ENCODE results near the gene SKA2. TPM values are rescaled to one million over a fixed set of nuclear protein-coding genes. Genes with fewer than 3 reads are reported as not detected.
"Not testable (repeated sequence)": the region's sequence is repeated elsewhere in the genome, so short reads cannot be mapped to it uniquely, and the experiment has no call there.

SKA2 gene
- total RNA-seq, 4 donors from 2014 or later: 11.7 to 57.5 (median 39.7) TPM

DNA sequence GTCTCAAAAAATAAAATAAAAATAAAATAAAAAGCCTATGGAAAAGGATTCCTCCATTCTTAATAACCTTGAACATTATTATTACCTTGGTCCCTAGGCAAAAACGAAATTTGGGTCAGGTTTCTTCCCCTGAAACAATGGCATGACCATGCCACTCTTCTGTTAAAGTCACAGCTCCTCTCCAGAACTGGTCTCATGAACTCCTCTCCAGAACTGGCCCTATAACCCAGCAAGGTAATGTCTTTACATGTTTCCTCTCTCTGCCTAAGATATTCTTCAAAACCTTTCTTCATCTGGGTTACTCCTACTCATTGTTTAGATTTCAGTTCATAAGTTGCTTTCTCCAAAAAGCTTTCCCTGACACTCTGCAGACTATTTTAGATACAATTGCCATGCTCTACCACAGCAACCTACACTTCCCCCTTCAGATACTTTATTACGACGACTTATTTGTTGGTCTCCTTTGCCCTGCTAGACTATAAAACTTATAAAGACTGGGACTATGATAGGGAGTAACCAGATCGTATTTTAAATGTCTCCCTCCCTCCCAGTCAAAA lies 61.8 kb downstream of the SKA2 start:
- H3K36me3 ChIP-seq: peaks cover 0 to 19% (median 9%) of the 10 kb centered on the region in 3 donors
- DNase-seq (ENCODE audit: low spot score in 2 of 2): no peak
- 37 to 41% methylated on average over 4 of the region's 4 CpGs for WGBS, 2 donors
- TF ChIP-seq POLR2A (IDR thresholded peaks at IDR 0.05) (no peak), EP300 (IDR thresholded peaks at IDR 0.05) (no peak)
- TF ChIP-seq, protein P1, sequence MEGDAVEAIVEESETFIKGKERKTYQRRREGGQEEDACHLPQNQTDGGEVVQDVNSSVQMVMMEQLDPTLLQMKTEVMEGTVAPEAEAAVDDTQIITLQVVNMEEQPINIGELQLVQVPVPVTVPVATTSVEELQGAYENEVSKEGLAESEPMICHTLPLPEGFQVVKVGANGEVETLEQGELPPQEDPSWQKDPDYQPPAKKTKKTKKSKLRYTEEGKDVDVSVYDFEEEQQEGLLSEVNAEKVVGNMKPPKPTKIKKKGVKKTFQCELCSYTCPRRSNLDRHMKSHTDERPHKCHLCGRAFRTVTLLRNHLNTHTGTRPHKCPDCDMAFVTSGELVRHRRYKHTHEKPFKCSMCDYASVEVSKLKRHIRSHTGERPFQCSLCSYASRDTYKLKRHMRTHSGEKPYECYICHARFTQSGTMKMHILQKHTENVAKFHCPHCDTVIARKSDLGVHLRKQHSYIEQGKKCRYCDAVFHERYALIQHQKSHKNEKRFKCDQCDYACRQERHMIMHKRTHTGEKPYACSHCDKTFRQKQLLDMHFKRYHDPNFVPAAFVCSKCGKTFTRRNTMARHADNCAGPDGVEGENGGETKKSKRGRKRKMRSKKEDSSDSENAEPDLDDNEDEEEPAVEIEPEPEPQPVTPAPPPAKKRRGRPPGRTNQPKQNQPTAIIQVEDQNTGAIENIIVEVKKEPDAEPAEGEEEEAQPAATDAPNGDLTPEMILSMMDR (IDR thresholded peaks at IDR 0.05): no peak
- no peaks in the 10 kb centered on the region for H3K27me3 ChIP-seq
- H3K4me3 ChIP-seq: no peak overlapping the region
- H3K4me1 ChIP-seq: peaks cover 0 to 19% (median 10%) of the 10 kb centered on the region in 4 donors
- H3K9me3 ChIP-seq: peaks cover 0 to 5% (median 0%) of the 10 kb centered on the region in 4 donors
- peak overlapping the region in 2 of 4 donors; percentile 48 to 72 for H3K27ac ChIP-seq

DNA sequence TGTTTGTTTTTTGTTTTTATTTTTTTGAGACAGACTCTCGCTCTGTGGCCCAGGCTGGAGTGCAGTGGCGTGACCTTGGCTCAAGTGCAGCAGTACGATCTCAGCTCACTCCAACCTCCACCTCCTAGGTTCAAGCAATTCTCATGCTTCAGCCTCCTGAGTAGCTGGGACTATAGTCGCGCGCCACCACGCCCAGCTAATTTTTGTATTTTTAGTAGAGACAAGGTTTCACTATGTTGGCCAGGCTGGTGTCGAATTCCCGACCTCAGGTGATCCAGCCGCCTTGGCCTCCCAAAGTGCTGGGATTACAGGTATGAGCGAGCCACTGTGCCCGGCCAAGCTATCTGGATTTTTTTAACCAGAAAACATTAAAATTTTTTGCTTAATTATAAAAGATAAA lies 64.4 kb downstream of the SKA2 start:
- H3K4me3 ChIP-seq; H3K27ac ChIP-seq; DNase-seq (ENCODE audit: low spot score in 2 of 2); H3K9me3 ChIP-seq; H3K27me3 ChIP-seq: not testable (repeated sequence)
- Histone ChIP-seq H3K4me1 (peaks cover 0 to 19% (median 10%) of the 10 kb centered on the region in 4 donors), H3K36me3 (peaks cover 0 to 31% (median 9%) of the 10 kb centered on the region in 3 donors)
- WGBS, 2 donors: 86 to 88% methylated on average over 12 of the region's 12 CpGs

DNA sequence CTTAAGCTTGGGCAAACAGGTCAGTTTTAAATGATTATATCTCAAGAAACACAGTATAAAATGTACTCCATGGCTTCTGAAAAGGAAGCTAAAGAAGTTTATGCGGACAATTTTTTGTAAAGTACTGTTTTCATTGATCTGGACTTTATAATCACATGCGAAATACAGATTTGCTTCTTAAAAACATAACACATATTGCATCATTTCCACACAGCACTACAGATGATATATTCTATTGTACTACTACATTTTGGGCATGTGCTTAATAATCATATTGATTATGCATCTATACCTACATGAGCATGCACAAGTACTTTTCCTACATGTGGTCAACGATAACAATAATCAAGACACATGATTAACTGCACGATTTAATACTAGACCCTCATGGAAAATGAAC lies 70.8 kb downstream of the SKA2 start:
- TF ChIP-seq EP300 (IDR thresholded peaks at IDR 0.05) (no peak), POLR2A (IDR thresholded peaks at IDR 0.05) (no peak)
- TF ChIP-seq, protein P1 (IDR thresholded peaks at IDR 0.05): no peak
- Histone ChIP-seq H3K4me3 (no peak overlapping the region), H3K36me3 (peaks cover 0 to 55% (median 4%) of the 10 kb centered on the region in 3 donors), H3K27me3 (no peaks in the 10 kb centered on the region), H3K4me1 (no peaks in the 10 kb centered on the region), H3K27ac (no peak overlapping the region), H3K9me3 (no peaks in the 10 kb centered on the region)
- no peak for DNase-seq (ENCODE audit: low spot score in 2 of 2)
- 95 to 97% methylated on average over 4 of the region's 4 CpGs for WGBS, 2 donors

DNA sequence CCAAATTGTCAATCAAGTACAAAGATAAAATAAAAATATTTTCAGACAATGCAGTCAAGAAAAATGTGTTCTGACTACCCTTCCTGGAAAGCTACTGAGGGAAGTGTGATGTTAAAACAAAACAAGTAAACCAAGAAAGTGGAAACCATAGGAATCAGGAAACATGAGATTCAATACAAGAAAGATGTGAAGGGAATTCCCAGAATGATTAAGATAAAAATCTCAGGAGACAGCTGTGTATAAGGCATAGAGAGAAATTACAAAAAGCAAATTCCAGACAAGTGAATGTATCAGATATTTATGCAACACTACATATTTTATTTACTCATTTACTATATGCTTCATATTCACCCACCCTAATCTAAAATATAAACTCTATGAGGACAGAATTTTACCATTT lies 80.5 kb downstream of the SKA2 start:
- Histone ChIP-seq H3K4me3 (no peak overlapping the region), H3K27ac (no peak overlapping the region), H3K4me1 (no peaks in the 10 kb centered on the region), H3K36me3 (peaks cover 0 to 91% (median 9%) of the 10 kb centered on the region in 3 donors), H3K27me3 (no peaks in the 10 kb centered on the region), H3K9me3 (no peaks in the 10 kb centered on the region)
- TF ChIP-seq POLR2A (IDR thresholded peaks at IDR 0.05) (no peak), EP300 (IDR thresholded peaks at IDR 0.05) (no peak)
- TF ChIP-seq, protein P1 (IDR thresholded peaks at IDR 0.05): no peak
- no peak for DNase-seq (ENCODE audit: low spot score in 2 of 2)

DNA sequence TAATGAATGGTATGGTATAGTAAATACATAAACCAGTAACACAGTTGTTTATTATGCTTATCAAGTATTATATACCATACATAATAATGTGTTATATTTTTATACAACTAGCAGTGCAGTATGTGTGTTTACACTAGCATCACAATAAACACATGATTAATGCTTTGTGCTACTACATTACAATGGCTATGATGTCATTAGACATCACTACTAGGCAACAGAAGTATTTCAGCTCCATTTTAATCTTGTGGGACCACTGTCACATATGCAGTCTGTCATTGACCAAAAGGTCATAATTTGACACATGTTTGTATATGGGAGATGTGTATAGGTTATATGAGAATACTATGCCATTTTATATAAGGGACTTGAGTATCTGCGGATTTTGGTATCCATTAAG lies 81.0 kb downstream of the SKA2 start:
- no peak for TF ChIP-seq POLR2A (IDR thresholded peaks at IDR 0.05)
- no peaks in the 10 kb centered on the region for H3K4me1 ChIP-seq
- WGBS, 2 donors: 91 to 96% methylated on average over 1 of the region's 1 CpG
- peaks cover 0 to 91% (median 9%) of the 10 kb centered on the region in 3 donors for H3K36me3 ChIP-seq
- no peak overlapping the region for H3K4me3 ChIP-seq
- no peaks in the 10 kb centered on the region for H3K27me3 ChIP-seq
- DNase-seq (ENCODE audit: low spot score in 2 of 2): no peak
- H3K9me3 ChIP-seq: no peaks in the 10 kb centered on the region
- no peak overlapping the region for H3K27ac ChIP-seq

DNA sequence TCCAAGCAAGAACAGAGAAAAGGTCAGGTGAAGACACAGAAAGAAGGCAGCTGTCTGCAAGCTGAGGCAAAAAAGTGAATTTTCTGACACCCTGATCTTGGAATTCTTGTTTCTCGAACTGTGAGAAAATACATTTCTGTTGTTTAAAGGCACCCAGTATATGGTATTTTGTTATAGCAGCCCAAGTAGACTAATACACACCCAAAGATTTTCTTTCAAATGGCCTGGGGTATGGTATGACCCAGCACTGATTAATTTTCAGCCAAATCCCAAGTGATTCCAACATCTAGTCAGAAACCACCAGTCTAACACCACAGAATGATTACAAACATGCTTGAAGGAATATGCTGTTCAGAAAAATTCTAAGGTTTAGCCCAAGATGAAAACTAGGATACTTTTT lies 85.1 kb downstream of the SKA2 start:
- Histone ChIP-seq H3K36me3 (peaks cover 0 to 69% (median 9%) of the 10 kb centered on the region in 3 donors), H3K9me3 (no peaks in the 10 kb centered on the region), H3K4me1 (no peaks in the 10 kb centered on the region), H3K27me3 (no peaks in the 10 kb centered on the region), H3K4me3 (no peak overlapping the region), H3K27ac (no peak overlapping the region)
- TF ChIP-seq, protein P1 (IDR thresholded peaks at IDR 0.05): no peak
- TF ChIP-seq EP300 (IDR thresholded peaks at IDR 0.05): no peak
- TF ChIP-seq POLR2A (IDR thresholded peaks at IDR 0.05): no peak
- DNase-seq (ENCODE audit: low spot score in 2 of 2): no peak
- 88 to 96% methylated on average over 1 of the region's 1 CpG for WGBS, 2 donors

Data from tibial nerve (tissue), 4 donors.